Measurements from ENCODE around the gene FANCE. TPM values are rescaled to one million over a fixed set of nuclear protein-coding genes. Genes with fewer than 3 reads are reported as not detected.

Gene FANCE
- total and polyA plus RNA-seq, 2 experiments from 2014 or later: 4.1 to 8.7 TPM

- Histone ChIP-seq H3K9me3 (ENCODE audit: low read depth) (no peaks in the 10 kb centered on the region), H3K4me2 (no peak overlapping the region), H3K27ac (no peak overlapping the region), H4K20me1 (ENCODE audit: insufficient read depth, poor library complexity, severe bottlenecking) (no peaks in the 10 kb centered on the region), H3K4me1 (ENCODE audit: insufficient read depth) (peaks cover 3% of the 10 kb centered on the region), H3K4me3 (no peak overlapping the region), H3K36me3 (replicated peaks; ENCODE audit: insufficient read depth, low read depth) (no peaks in the 10 kb centered on the region), H2AFZ (no peak overlapping the region), H3K27me3 (no peaks in the 10 kb centered on the region), H3K79me2 (no peaks in the 10 kb centered on the region), H3K9me2 (replicated peaks; ENCODE audit: insufficient read depth) (no peaks in the 10 kb centered on the region)
- DNase-seq (ENCODE audit: low spot score): no peak
- TF ChIP-seq EZH2phosphoT487 (IDR thresholded peaks at IDR 0.05; ENCODE audit: low read depth, severe bottlenecking, unreplicated experiment): no peak
- TF ChIP-seq EZH2 (IDR thresholded peaks at IDR 0.05; ENCODE audit: borderline replicate concordance): no peak
- TF ChIP-seq CTCF (IDR thresholded peaks at IDR 0.05; ENCODE audit: poor library complexity): no peak
- 96% methylated on average over 9 of the region's 9 CpGs for WGBS (ENCODE audit: low lambda C conversion rate, missing lambda C conversion rate)
These were observed 41.1 kb upstream of the FANCE start for GRCh38 chr6:35411066-35411465.

- 98% methylated on average over 8 of the region's 8 CpGs for WGBS (ENCODE audit: low lambda C conversion rate, missing lambda C conversion rate)
- no peaks in the 10 kb centered on the region for H3K36me3 ChIP-seq (replicated peaks; ENCODE audit: insufficient read depth, low read depth)
- peaks cover 3% of the 10 kb centered on the region for H3K4me1 ChIP-seq (ENCODE audit: insufficient read depth)
- no peak overlapping the region for H3K4me3 ChIP-seq
- H4K20me1 ChIP-seq (ENCODE audit: insufficient read depth, poor library complexity, severe bottlenecking): no peaks in the 10 kb centered on the region
- H3K9me2 ChIP-seq (replicated peaks; ENCODE audit: insufficient read depth): no peaks in the 10 kb centered on the region
- no peak for TF ChIP-seq CTCF (IDR thresholded peaks at IDR 0.05; ENCODE audit: poor library complexity)
- TF ChIP-seq EZH2phosphoT487 (IDR thresholded peaks at IDR 0.05; ENCODE audit: low read depth, severe bottlenecking, unreplicated experiment): no peak
- TF ChIP-seq EZH2 (IDR thresholded peaks at IDR 0.05; ENCODE audit: borderline replicate concordance): no peak
- no peak for DNase-seq (ENCODE audit: low spot score)
- H3K27me3 ChIP-seq: no peaks in the 10 kb centered on the region
- no peak overlapping the region for H2AFZ ChIP-seq
- no peak overlapping the region for H3K4me2 ChIP-seq
- no peak overlapping the region for H3K27ac ChIP-seq
- no peaks in the 10 kb centered on the region for H3K9me3 ChIP-seq (ENCODE audit: low read depth)
- H3K79me2 ChIP-seq: no peaks in the 10 kb centered on the region
These were observed 40.0 kb upstream of the FANCE start for GRCh38 chr6:35412102-35412501.

- Histone ChIP-seq H3K4me3 (no peak overlapping the region), H3K79me2 (no peaks in the 10 kb centered on the region), H3K27ac (no peak overlapping the region), H2AFZ (no peak overlapping the region), H3K27me3 (no peaks in the 10 kb centered on the region), H4K20me1 (ENCODE audit: insufficient read depth, poor library complexity, severe bottlenecking) (no peaks in the 10 kb centered on the region), H3K9me2 (replicated peaks; ENCODE audit: insufficient read depth) (no peaks in the 10 kb centered on the region), H3K9me3 (ENCODE audit: low read depth) (no peaks in the 10 kb centered on the region), H3K4me1 (ENCODE audit: insufficient read depth) (peaks cover 3% of the 10 kb centered on the region), H3K36me3 (replicated peaks; ENCODE audit: insufficient read depth, low read depth) (no peaks in the 10 kb centered on the region), H3K4me2 (no peak overlapping the region)
- TF ChIP-seq EZH2 (IDR thresholded peaks at IDR 0.05; ENCODE audit: borderline replicate concordance): no peak
- TF ChIP-seq CTCF (IDR thresholded peaks at IDR 0.05; ENCODE audit: poor library complexity): no peak
- TF ChIP-seq EZH2phosphoT487 (IDR thresholded peaks at IDR 0.05; ENCODE audit: low read depth, severe bottlenecking, unreplicated experiment): no peak
- DNase-seq (ENCODE audit: low spot score): no peak
- 97% methylated on average over 6 of the region's 6 CpGs for WGBS (ENCODE audit: low lambda C conversion rate, missing lambda C conversion rate)
These were observed 38.2 kb upstream of the FANCE start for GRCh38 chr6:35413911-35414310.

Data from hepatocyte (in vitro differentiated cells).